OCI-LY1 (cell line): ENCODE results near the gene LSAMP.
A peak's percentile ranks its signal among the peaks of the same experiment; 100 is the strongest.

Experiments
- H2AFZ ChIP-seq: fragments of 200-600 bp; sonication (generic), shearing (Covaris generic); 2 replicates; pipeline ENCODE4 v1.6.0; 2014; ENCODE audit warnings: antibody characterized with exemption, mild to moderate bottlenecking, low read length
- H3F3A ChIP-seq: fragments of 200-600 bp; sonication (generic), shearing (Covaris generic); 2 replicates; pipeline ENCODE4 v1.6.0; 2014; ENCODE audit warnings: mild to moderate bottlenecking, antibody characterized with exemption, low read length, moderate library complexity; ENCODE audit not compliant: insufficient read depth
- H3K27ac ChIP-seq: fragments of 200-600 bp; sonication (generic); 2 replicates; pipeline ENCODE4 v1.5.1; 2014; ENCODE audit warnings: low read length, mixed run types, mild to moderate bottlenecking, low read depth; ENCODE audit not compliant: poor library complexity, severe bottlenecking
- H3K27me3 ChIP-seq: fragments of 200-600 bp; sonication (generic); 2 replicates; pipeline ENCODE4 v1.6.0; 2014; ENCODE audit warnings: antibody characterized with exemption, mild to moderate bottlenecking, low read length, moderate library complexity; ENCODE audit not compliant: insufficient read depth
- H3K36me3 ChIP-seq: fragments of 200-600 bp; sonication (generic); 2 replicates; pipeline ENCODE4 v1.6.1; 2014; ENCODE audit warnings: mild to moderate bottlenecking, antibody characterized with exemption, low read length, moderate library complexity, mixed read lengths; ENCODE audit not compliant: insufficient read depth
- H3K4me1 ChIP-seq: fragments of 200-600 bp; sonication (generic); 2 replicates; pipeline ENCODE4 v1.5.1; 2014; ENCODE audit warnings: mild to moderate bottlenecking, low read length, moderate library complexity; ENCODE audit not compliant: insufficient read depth, severe bottlenecking
- H3K4me2 ChIP-seq: fragments of 200-600 bp; sonication (generic), shearing (Covaris generic); 2 replicates; pipeline ENCODE4 v1.6.1; 2014; ENCODE audit warnings: low read length
- H3K4me3 ChIP-seq: fragments of 200-600 bp; sonication (generic); 2 replicates; pipeline ENCODE4 v1.5.1; 2014; ENCODE audit warnings: low read length, low read depth, mild to moderate bottlenecking, mixed read lengths; ENCODE audit not compliant: poor library complexity, severe bottlenecking
- H3K79me2 ChIP-seq: fragments of 200-600 bp; shearing (Covaris generic); 2 replicates; pipeline ENCODE4 v1.6.1; 2016; ENCODE audit warnings: mixed run types, low read length, mixed read lengths; ENCODE audit not compliant: insufficient read depth
- H3K9ac ChIP-seq: fragments of 200-600 bp; sonication (generic), shearing (Covaris generic); 2 replicates; pipeline ENCODE4 v1.6.1; 2014; ENCODE audit warnings: mild to moderate bottlenecking, low read length, mixed read lengths
- H3K9me2 ChIP-seq: fragments of 200-600 bp; sonication (generic), shearing (Covaris generic); 2 replicates; pipeline ENCODE4 v1.6.1; 2014; ENCODE audit warnings: low read depth, mild to moderate bottlenecking, low read length, mixed read lengths
- H3K9me3 ChIP-seq: fragments of 200-600 bp; shearing (Covaris generic); 2 replicates; pipeline ENCODE4 v1.6.1; 2014; ENCODE audit warnings: low read length, mixed read lengths
- H4K20me1 ChIP-seq: fragments of 200-600 bp; sonication (generic), shearing (Covaris generic); 2 replicates; pipeline ENCODE4 v1.6.0; 2016; ENCODE audit warnings: mild to moderate bottlenecking, low read length; ENCODE audit not compliant: insufficient read depth
- EZH2 ChIP-seq: fragments of 200-600 bp; sonication (generic), shearing (Covaris generic); IDR thresholded peaks from 2 replicates; pipeline ENCODE4 v1.8.0; 2017; ENCODE audit warnings: borderline replicate concordance, mixed run types, mild to moderate bottlenecking, antibody characterized with exemption, low read length, moderate library complexity, mixed read lengths
- TF ChIP-seq, protein P1 (sequence below): fragments of 200-600 bp; sonication (generic), shearing (Covaris generic); IDR thresholded peaks from 2 replicates; pipeline ENCODE4 v1.5.1; 2017; ENCODE audit warnings: mild to moderate bottlenecking, antibody characterized with exemption, low read length, moderate library complexity, mixed read lengths

LSAMP gene

DNA sequence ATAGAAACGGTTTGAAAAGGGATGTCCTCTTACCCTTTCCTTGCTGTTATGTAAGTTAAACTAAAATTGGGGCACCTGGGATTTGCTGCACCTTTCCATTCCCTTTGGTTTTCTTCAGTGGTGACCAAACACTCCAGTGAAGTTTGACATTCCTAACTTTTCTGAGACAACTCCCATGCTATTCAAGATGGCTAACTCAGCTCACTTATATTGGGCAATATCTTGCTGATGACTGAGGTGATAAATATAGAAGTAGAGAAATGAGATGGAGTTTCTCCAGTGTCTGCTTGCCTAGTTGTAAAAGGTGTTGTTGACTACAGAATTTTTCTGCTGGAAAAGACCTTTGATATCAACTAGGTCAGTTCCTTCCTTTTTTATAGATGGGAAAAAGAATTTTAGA, 530.2 kb downstream of the LSAMP start:
- no peaks in the 10 kb centered on the region for H3K36me3 ChIP-seq
- no peaks in the 10 kb centered on the region for H4K20me1 ChIP-seq
- no peak overlapping the region for H3K27ac ChIP-seq
- H2AFZ ChIP-seq: no peak overlapping the region
- H3K27me3 ChIP-seq: no peaks in the 10 kb centered on the region
- no peak overlapping the region for H3K4me3 ChIP-seq
- H3K79me2 ChIP-seq: no peaks in the 10 kb centered on the region
- no peaks in the 10 kb centered on the region for H3K4me1 ChIP-seq
- TF ChIP-seq, protein P1, sequence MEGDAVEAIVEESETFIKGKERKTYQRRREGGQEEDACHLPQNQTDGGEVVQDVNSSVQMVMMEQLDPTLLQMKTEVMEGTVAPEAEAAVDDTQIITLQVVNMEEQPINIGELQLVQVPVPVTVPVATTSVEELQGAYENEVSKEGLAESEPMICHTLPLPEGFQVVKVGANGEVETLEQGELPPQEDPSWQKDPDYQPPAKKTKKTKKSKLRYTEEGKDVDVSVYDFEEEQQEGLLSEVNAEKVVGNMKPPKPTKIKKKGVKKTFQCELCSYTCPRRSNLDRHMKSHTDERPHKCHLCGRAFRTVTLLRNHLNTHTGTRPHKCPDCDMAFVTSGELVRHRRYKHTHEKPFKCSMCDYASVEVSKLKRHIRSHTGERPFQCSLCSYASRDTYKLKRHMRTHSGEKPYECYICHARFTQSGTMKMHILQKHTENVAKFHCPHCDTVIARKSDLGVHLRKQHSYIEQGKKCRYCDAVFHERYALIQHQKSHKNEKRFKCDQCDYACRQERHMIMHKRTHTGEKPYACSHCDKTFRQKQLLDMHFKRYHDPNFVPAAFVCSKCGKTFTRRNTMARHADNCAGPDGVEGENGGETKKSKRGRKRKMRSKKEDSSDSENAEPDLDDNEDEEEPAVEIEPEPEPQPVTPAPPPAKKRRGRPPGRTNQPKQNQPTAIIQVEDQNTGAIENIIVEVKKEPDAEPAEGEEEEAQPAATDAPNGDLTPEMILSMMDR: no peak
- TF ChIP-seq EZH2: no peak
- H3K4me2 ChIP-seq: no peak overlapping the region
- H3K9me3 ChIP-seq: no peaks in the 10 kb centered on the region
- no peaks in the 10 kb centered on the region for H3F3A ChIP-seq
- no peak overlapping the region for H3K9ac ChIP-seq
- H3K9me2 ChIP-seq: no peaks in the 10 kb centered on the region

DNA sequence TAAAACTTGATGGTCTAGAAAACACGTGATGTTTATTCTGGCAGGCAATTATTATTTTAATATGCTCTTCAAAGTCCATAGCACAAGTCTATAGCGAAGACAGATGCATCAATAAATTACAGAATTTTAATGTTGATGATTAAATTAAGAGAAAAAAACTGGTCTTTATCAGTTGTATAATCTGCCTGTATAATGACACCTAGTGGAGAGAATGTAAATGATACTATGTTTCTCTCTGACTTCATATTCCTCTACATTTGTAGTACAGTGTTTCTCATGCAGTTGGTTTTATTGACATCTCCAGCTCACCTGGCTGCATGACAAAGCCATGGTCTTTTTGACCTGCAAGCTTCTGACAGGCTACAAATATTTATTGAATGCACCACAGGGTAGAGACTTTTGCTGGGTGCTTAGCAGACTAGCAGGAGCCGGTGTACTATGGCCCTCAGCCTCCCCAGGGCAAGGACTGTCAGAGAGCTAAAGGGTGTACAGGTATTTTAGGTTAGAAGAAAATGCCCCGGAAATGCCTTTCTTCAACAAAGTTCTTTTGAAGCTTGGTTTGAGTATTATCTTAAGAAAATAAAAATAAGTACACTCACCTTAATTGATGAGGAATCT, 532.1 kb downstream of the LSAMP start:
- H3K4me2 ChIP-seq: no peak overlapping the region
- H3K36me3 ChIP-seq: no peaks in the 10 kb centered on the region
- H3K4me3 ChIP-seq: no peak overlapping the region
- H4K20me1 ChIP-seq: no peaks in the 10 kb centered on the region
- H3K9ac ChIP-seq: no peak overlapping the region
- H3K9me3 ChIP-seq: no peaks in the 10 kb centered on the region
- no peaks in the 10 kb centered on the region for H3K27me3 ChIP-seq
- no peaks in the 10 kb centered on the region for H3F3A ChIP-seq
- no peaks in the 10 kb centered on the region for H3K9me2 ChIP-seq
- H3K79me2 ChIP-seq: no peaks in the 10 kb centered on the region
- no peaks in the 10 kb centered on the region for H3K4me1 ChIP-seq
- no peak for TF ChIP-seq EZH2
- TF ChIP-seq, protein P1: peak; percentile 40; the same call in 1 of the 2 replicates
- H2AFZ ChIP-seq: no peak overlapping the region
- H3K27ac ChIP-seq: no peak overlapping the region

DNA sequence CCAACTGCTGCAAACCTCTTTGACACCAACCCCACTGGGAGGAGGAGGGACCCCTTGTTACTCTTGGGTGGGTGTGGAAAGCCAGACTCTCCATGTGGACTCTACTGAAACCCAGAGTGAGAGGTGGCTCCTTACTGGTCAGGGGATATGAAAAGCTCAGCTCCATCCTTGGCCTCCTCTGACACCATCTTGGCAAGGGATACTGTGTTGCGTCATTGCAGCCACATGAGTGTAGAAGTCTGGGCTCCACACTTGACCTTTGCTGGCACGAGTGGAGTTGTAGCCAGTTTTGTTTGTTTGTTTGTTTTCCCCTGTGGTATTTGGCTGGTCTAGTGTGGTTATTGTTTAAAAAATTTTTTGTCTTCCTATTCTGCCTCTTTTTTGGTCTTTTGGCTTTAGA, 532.9 kb downstream of the LSAMP start:
- Histone ChIP-seq H4K20me1 (no peaks in the 10 kb centered on the region), H3K4me2 (no peak overlapping the region), H3F3A (no peaks in the 10 kb centered on the region), H3K9me2 (no peaks in the 10 kb centered on the region), H3K36me3 (no peaks in the 10 kb centered on the region), H3K9ac (no peak overlapping the region), H3K79me2 (no peaks in the 10 kb centered on the region), H3K27me3 (no peaks in the 10 kb centered on the region), H2AFZ (no peak overlapping the region), H3K4me3 (no peak overlapping the region), H3K9me3 (no peaks in the 10 kb centered on the region), H3K27ac (no peak overlapping the region), H3K4me1 (no peaks in the 10 kb centered on the region)
- TF ChIP-seq EZH2: no peak
- TF ChIP-seq, protein P1: no peak
